CD14-positive monocyte (primary cell): ENCODE measurements around the gene AKR1C2. TPM values are rescaled to one million over a fixed set of nuclear protein-coding genes. Genes with fewer than 3 reads are reported as not detected.
A peak's percentile ranks its signal among the peaks of the same experiment; 100 is the strongest.
"Not testable (repeated sequence)": the region's sequence is repeated elsewhere in the genome, so short reads cannot be mapped to it uniquely, and the experiment has no call there.

Experiments used
- DNase-seq, 3 donors: peaks; one replicate each; pipeline ENCODE4 v3.0.0-alpha.2; 2011 to 2022
- H2AFZ ChIP-seq: 2 replicates; pipeline ENCODE4 v1.6.0; 2012; ENCODE audit warnings: mild to moderate bottlenecking, low read depth, low read length, inconsistent platforms; ENCODE audit not compliant: insufficient read depth, poor library complexity, severe bottlenecking
- H3K27ac ChIP-seq, 2 donors: 1 replicate in 1 of 2; 2 replicates in 1 of 2; pipeline ENCODE4 v1.5.1; 2012 to 2013; ENCODE audit warnings: low read length in 2 of 2, control low read depth in 1 of 2, inconsistent platforms in 1 of 2, low read depth in 1 of 2, mild to moderate bottlenecking in 1 of 2
- H3K27me3 ChIP-seq, 2 donors: one replicate each; pipeline versions ENCODE4 v1.6.0 to v1.6.1; 2011 to 2013; ENCODE audit warnings: low read length in 2 of 2; ENCODE audit not compliant: control insufficient read depth in 2 of 2, insufficient read depth in 2 of 2
- H3K36me3 ChIP-seq, 2 donors: replicated peaks in 1 of 2; 1 replicate in 1 of 2; 2 replicates in 1 of 2; pipeline versions ENCODE4 v1.5.1 to v1.6.1; 2012 to 2013; ENCODE audit warnings: low read length in 2 of 2, control low read depth in 1 of 2, inconsistent platforms in 1 of 2, mild to moderate bottlenecking in 1 of 2; ENCODE audit not compliant: insufficient read depth in 2 of 2, control insufficient read depth in 1 of 2
- H3K4me1 ChIP-seq, 2 donors: 1 replicate in 1 of 2; 2 replicates in 1 of 2; pipeline versions ENCODE4 v1.5.1 to v1.6.1; 2012 to 2013; ENCODE audit warnings: low read length in 2 of 2, control low read depth in 1 of 2, inconsistent platforms in 1 of 2, mild to moderate bottlenecking in 1 of 2, moderate library complexity in 1 of 2; ENCODE audit not compliant: insufficient read depth in 2 of 2, control insufficient read depth in 1 of 2
- H3K4me2 ChIP-seq: replicated peaks from 2 replicates; pipeline ENCODE3; 2012; ENCODE audit warnings: low read length, moderate library complexity, mild to moderate bottlenecking; ENCODE audit not compliant: poor library complexity, severe bottlenecking; ENCODE audit errors: extremely low read depth
- H3K4me3 ChIP-seq, 3 experiments: fragments of 200-600 bp in 1 of 3; sonication (generic) in 1 of 3; replicated peaks in 1 of 3; 1 replicate in 2 of 3; 2 replicates in 1 of 3; pipeline ENCODE4 v1.5.1; 2011 to 2013; ENCODE audit warnings: low read length in 3 of 3, mild to moderate bottlenecking in 3 of 3, control low read depth in 2 of 3, low read depth in 2 of 3, inconsistent platforms in 1 of 3, moderate library complexity in 1 of 3
- H3K79me2 ChIP-seq: 2 replicates; pipeline ENCODE4 v1.6.0; 2012; ENCODE audit warnings: mild to moderate bottlenecking, control low read depth, inconsistent platforms, low read length, moderate library complexity; ENCODE audit not compliant: insufficient read depth
- H3K9ac ChIP-seq: 2 replicates; pipeline ENCODE4 v1.6.0; 2017; ENCODE audit warnings: low read length, mild to moderate bottlenecking; ENCODE audit not compliant: insufficient read depth, poor library complexity, severe bottlenecking
- H3K9me3 ChIP-seq, 2 donors: replicated peaks in 1 of 2; 1 replicate in 1 of 2; 2 replicates in 1 of 2; pipeline versions ENCODE4 v1.5.1 to v1.6.1; 2012 to 2013; ENCODE audit warnings: low read length in 2 of 2, control low read depth in 1 of 2; ENCODE audit not compliant: control insufficient read depth in 1 of 2, insufficient read depth in 1 of 2
- H4K20me1 ChIP-seq: 2 replicates; pipeline ENCODE4 v1.6.0; 2012; ENCODE audit warnings: mild to moderate bottlenecking, low read length, control low read depth, moderate library complexity; ENCODE audit not compliant: insufficient read depth
- H3K27ac Mint-ChIP-seq, 7 donors: one replicate each; pipeline ENCODE4 v1.8.0; 2020; ENCODE audit warnings: mild to moderate bottlenecking in 7 of 7, mixed read lengths in 7 of 7, moderate library complexity in 6 of 7, inconsistent platforms in 2 of 7
- H3K27me3 Mint-ChIP-seq, 3 donors: one replicate each; pipeline ENCODE4 v1.8.0; 2021 to 2022; ENCODE audit warnings: low read depth in 3 of 3, mild to moderate bottlenecking in 3 of 3, mixed read lengths in 3 of 3, moderate library complexity in 3 of 3, inconsistent platforms in 1 of 3
- H3K36me3 Mint-ChIP-seq, 2 donors: one replicate each; pipeline ENCODE4 v1.8.0; 2020; ENCODE audit warnings: mixed read lengths in 2 of 2, inconsistent platforms in 1 of 2, mild to moderate bottlenecking in 1 of 2
- H3K4me1 Mint-ChIP-seq: one replicate; pipeline ENCODE4 v1.8.0; 2020; ENCODE audit warnings: mild to moderate bottlenecking, mixed read lengths
- H3K4me3 Mint-ChIP-seq, 2 donors: one replicate each; pipeline ENCODE4 v1.8.0; 2020; ENCODE audit warnings: mild to moderate bottlenecking in 2 of 2, mixed read lengths in 2 of 2, moderate library complexity in 1 of 2
- H3K9me3 Mint-ChIP-seq, 7 donors: one replicate each; pipeline ENCODE4 v1.8.0; 2020 to 2022; ENCODE audit warnings: mixed read lengths in 7 of 7, mild to moderate bottlenecking in 6 of 7, moderate library complexity in 6 of 7, inconsistent platforms in 2 of 7
- CTCF ChIP-seq: fragments of 200-600 bp; IDR thresholded peaks from one replicate; pipeline ENCODE4 v1.8.0; 2022; ENCODE audit warnings: antibody characterized with exemption, mild to moderate bottlenecking
- WGBS: methylation state at CpG from one replicate; pipeline ENCODE4 v1.1.5; 2013; ENCODE audit warnings: missing lambda C conversion rate; ENCODE audit not compliant: insufficient coverage; 5-methylcytosine and 5-hydroxymethylcytosine counted together
- intact Hi-C, 2 donors: fragments of 100-400 bp; cut with micrococcal nuclease; formaldehyde crosslinking; loops; one replicate each; pipeline versions ENCODE4 v1.15.0 to v1.15.1; 2023
- polyA plus RNA-seq, 3 donors: library from polyadenylated mRNA; depleted of rRNA in 1 of 3; unstranded in 2 of 3; stranded (reverse) in 1 of 3; fragments of 300-500 nt in 2 of 3; fragments of >200 nt in 1 of 3; fragmentation: Illumina TruSeq in 2 of 3; gene quantifications; 1 replicate in 2 of 3; 2 replicates in 1 of 3; pipeline ENCODE4 v1.2.3, GENCODE V29; 2012 to 2021

AKR1C2 gene
- polyA plus RNA-seq, 3 donors: 0.13 TPM; not detected in 2

- Mint-ChIP-seq H3K4me3 (no peak overlapping the region), H3K4me1 (peaks cover 22% of the 10 kb centered on the region), H3K27ac (peak overlapping the region in 1 of 7 donors; percentile 50), H3K9me3 (no peaks in the 10 kb centered on the region), H3K27me3 (no peaks in the 10 kb centered on the region), H3K36me3 (no peaks in the 10 kb centered on the region)
- Histone ChIP-seq H3K4me3 (no peak overlapping the region), H3K4me1 (peaks cover 6 to 20% of the 10 kb centered on the region in 2 donors), H3K27ac (no peak overlapping the region), H3K79me2 (no peaks in the 10 kb centered on the region), H3K9ac (no peak overlapping the region), H2AFZ (no peak overlapping the region), H3K9me3 (no peaks in the 10 kb centered on the region), H3K36me3 (no peaks in the 10 kb centered on the region), H4K20me1 (no peaks in the 10 kb centered on the region), H3K4me2 (no peak overlapping the region), H3K27me3 (no peaks in the 10 kb centered on the region)
- DNase-seq: no peak
- WGBS: 12% methylated on average over 4 of the region's 4 CpGs
- intact Hi-C loops: no loop called here
- TF ChIP-seq CTCF: no peak
These were observed 19.6 kb upstream of the AKR1C2 start for GRCh38 chr10:5023177-5023805.

- H3K9me3 ChIP-seq, H3K27me3 ChIP-seq, H3K4me2 ChIP-seq, H3K9me3 Mint-ChIP-seq, DNase-seq, H3K36me3 ChIP-seq, H3K4me3 ChIP-seq, H3K27ac ChIP-seq, H3K79me2 ChIP-seq, H3K27me3 Mint-ChIP-seq, H2AFZ ChIP-seq, H4K20me1 ChIP-seq, H3K27ac Mint-ChIP-seq, H3K9ac ChIP-seq, H3K4me3 Mint-ChIP-seq, intact Hi-C loops, H3K36me3 Mint-ChIP-seq: not testable (repeated sequence)
- 55% methylated on average over 7 of the region's 10 CpGs for WGBS
- H3K4me1 ChIP-seq: peaks cover 6 to 20% of the 10 kb centered on the region in 2 donors
- peaks cover 22% of the 10 kb centered on the region for H3K4me1 Mint-ChIP-seq
These were observed 18.1 kb upstream of the AKR1C2 start for GRCh38 chr10:5021624-5022290.

GRCh38 chr10:5019770-5020612 lies 16.3 kb upstream of the AKR1C2 start:
- DNase-seq, H3K36me3 ChIP-seq, H4K20me1 ChIP-seq, H3K27me3 Mint-ChIP-seq, H3K9me3 Mint-ChIP-seq, intact Hi-C loops, H3K4me2 ChIP-seq, H3K27ac ChIP-seq, H3K4me1 Mint-ChIP-seq, H3K4me1 ChIP-seq, H3K36me3 Mint-ChIP-seq, H2AFZ ChIP-seq, H3K4me3 ChIP-seq, H3K9me3 ChIP-seq, H3K79me2 ChIP-seq, H3K9ac ChIP-seq, H3K27me3 ChIP-seq, H3K4me3 Mint-ChIP-seq: not testable (repeated sequence)
- WGBS: 0% methylated on average over 1 of the region's 6 CpGs
- peak overlapping the region in 2 of 7 donors; percentile 6 to 44 for H3K27ac Mint-ChIP-seq
